Measurements from ENCODE around the gene LMCD1. TPM values are rescaled to one million over a fixed set of nuclear protein-coding genes. Genes with fewer than 3 reads are reported as not detected.

Gene LMCD1
- total and polyA plus RNA-seq, 9 donors: 42.1 to 146 (median 127) TPM

GRCh38 chr3:8576436-8576835 lies 74.8 kb downstream of the LMCD1 start:
- H3K4me3 ChIP-seq: no peak overlapping the region
- intact Hi-C loops (cut with DNase I): loop anchor here in 1 of 4 donors (10.0 kb wide), 1 partner anchor 62 kb away; no protein-coding TSS in a partner anchor
- H3K9me3 ChIP-seq: no peaks in the 10 kb centered on the region
- H3K4me1 ChIP-seq (ENCODE audit: insufficient read depth): peaks cover 24% of the 10 kb centered on the region
- H3K27me3 ChIP-seq: no peaks in the 10 kb centered on the region
- 64 to 86% (median 74%) methylated on average over 6 of the region's 6 CpGs for WGBS, 3 donors
- H3K27ac ChIP-seq: no peak overlapping the region
- H3K36me3 ChIP-seq: no peaks in the 10 kb centered on the region
- no peak for DNase-seq
- TF ChIP-seq POLR2A (IDR thresholded peaks at IDR 0.05) (no peak), EP300 (IDR thresholded peaks at IDR 0.05) (no peak), CTCF (IDR thresholded peaks at IDR 0.05) (no peak)

GRCh38 chr3:8576841-8577571 lies 75.4 kb downstream of the LMCD1 start:
- Histone ChIP-seq H3K27me3 (no peaks in the 10 kb centered on the region), H3K9me3 (no peaks in the 10 kb centered on the region), H3K36me3 (no peaks in the 10 kb centered on the region), H3K4me1 (ENCODE audit: insufficient read depth) (peaks cover 24% of the 10 kb centered on the region), H3K27ac (no peak overlapping the region), H3K4me3 (no peak overlapping the region)
- 7 to 27% (median 14%) methylated on average over 5 of the region's 5 CpGs for WGBS, 3 donors
- DNase-seq: no peak
- no peak for TF ChIP-seq POLR2A (IDR thresholded peaks at IDR 0.05)
- no peak for TF ChIP-seq CTCF (IDR thresholded peaks at IDR 0.05)
- no peak for TF ChIP-seq EP300 (IDR thresholded peaks at IDR 0.05)
- intact Hi-C loops (cut with DNase I): loop anchor here in 1 of 4 donors (10.0 kb wide), 1 partner anchor 62 kb away; no protein-coding TSS in a partner anchor

GRCh38 chr3:8578282-8578681 lies 76.7 kb downstream of the LMCD1 start:
- intact Hi-C loops (cut with DNase I): loop anchor here in 1 of 4 donors (10.0 kb wide), 1 partner anchor 63 kb away; no protein-coding TSS in a partner anchor
- DNase-seq: no peak
- Histone ChIP-seq H3K9me3 (no peaks in the 10 kb centered on the region), H3K27ac (no peak overlapping the region), H3K4me1 (ENCODE audit: insufficient read depth) (peaks cover 23% of the 10 kb centered on the region), H3K36me3 (no peaks in the 10 kb centered on the region), H3K27me3 (no peaks in the 10 kb centered on the region), H3K4me3 (no peak overlapping the region)
- TF ChIP-seq EP300 (IDR thresholded peaks at IDR 0.05) (no peak), CTCF (IDR thresholded peaks at IDR 0.05) (no peak), POLR2A (IDR thresholded peaks at IDR 0.05) (no peak)
- WGBS, 3 donors: 17 to 30% (median 18%) methylated on average over 4 of the region's 4 CpGs

GRCh38 chr3:8579096-8579495 lies 77.5 kb downstream of the LMCD1 start:
- TF ChIP-seq EP300 (IDR thresholded peaks at IDR 0.05) (no peak), POLR2A (IDR thresholded peaks at IDR 0.05) (no peak), CTCF (IDR thresholded peaks at IDR 0.05) (no peak)
- Histone ChIP-seq H3K4me3 (no peak overlapping the region), H3K36me3 (no peaks in the 10 kb centered on the region), H3K27me3 (no peaks in the 10 kb centered on the region), H3K9me3 (no peaks in the 10 kb centered on the region), H3K4me1 (ENCODE audit: insufficient read depth) (peaks cover 19% of the 10 kb centered on the region), H3K27ac (no peak overlapping the region)
- intact Hi-C loops (cut with DNase I): loop anchor here in 1 of 4 donors (10.0 kb wide), 1 partner anchor 64 kb away; no protein-coding TSS in a partner anchor
- no peak for DNase-seq
- WGBS, 3 donors: 37 to 47% (median 45%) methylated on average over 5 of the region's 5 CpGs
